Natural killer cell (primary cell): Measurements from ENCODE around the gene KIRREL3. TPM values are rescaled to one million over a fixed set of nuclear protein-coding genes. Genes with fewer than 3 reads are reported as not detected.

Source experiments
- ATAC-seq, 3 donors: fragments of 150-1000 bp in 2 of 3; fragments of 200-7000 bp in 1 of 3; cut with Tn5 transposase; 1 replicate in 1 of 3; 2 replicates in 2 of 3; pipeline ENCODE4 v1.10.0; 2021; ENCODE audit warnings: mild to moderate bottlenecking in 2 of 3, moderate library complexity in 2 of 3
- DNase-seq, 2 donors: peaks; one replicate each; pipeline versions ENCODE4 v3.0.0 to v3.0.0-alpha.2; 2013 to 2021; ENCODE audit warnings: mixed read lengths in 1 of 2
- H3K27ac ChIP-seq: one replicate; pipeline ENCODE4 v1.5.1; 2013; ENCODE audit warnings: mild to moderate bottlenecking, low read length
- H3K27me3 ChIP-seq: one replicate; pipeline ENCODE4 v1.6.1; 2013; ENCODE audit warnings: low read length; ENCODE audit not compliant: control insufficient read depth, insufficient read depth
- H3K36me3 ChIP-seq: one replicate; pipeline ENCODE4 v1.6.1; 2013; ENCODE audit warnings: low read length; ENCODE audit not compliant: control insufficient read depth, insufficient read depth
- H3K4me1 ChIP-seq: one replicate; pipeline ENCODE4 v1.6.1; 2013; ENCODE audit warnings: low read length; ENCODE audit not compliant: control insufficient read depth, insufficient read depth
- H3K4me3 ChIP-seq: one replicate; pipeline ENCODE4 v1.5.1; 2013; ENCODE audit warnings: low read length
- H3K9me3 ChIP-seq: one replicate; pipeline ENCODE4 v1.6.1; 2013; ENCODE audit warnings: low read length; ENCODE audit not compliant: control insufficient read depth, insufficient read depth
- H3K27ac Mint-ChIP-seq, 2 donors: one replicate each; pipeline ENCODE4 v1.8.0; 2022; ENCODE audit warnings: mild to moderate bottlenecking in 2 of 2, mixed read lengths in 2 of 2, moderate library complexity in 1 of 2
- H3K27me3 Mint-ChIP-seq, 2 donors: one replicate each; pipeline ENCODE4 v1.8.0; 2022; ENCODE audit warnings: low read depth in 2 of 2, mixed read lengths in 2 of 2
- H3K36me3 Mint-ChIP-seq: one replicate; pipeline ENCODE4 v1.8.0; 2022; ENCODE audit warnings: mixed read lengths
- H3K4me1 Mint-ChIP-seq, 2 donors: one replicate each; pipeline ENCODE4 v1.8.0; 2022; ENCODE audit warnings: mixed read lengths in 2 of 2
- H3K4me3 Mint-ChIP-seq: one replicate; pipeline ENCODE4 v1.8.0; 2022; ENCODE audit warnings: mild to moderate bottlenecking, moderate library complexity, mixed read lengths
- H3K9me3 Mint-ChIP-seq, 2 donors: one replicate each; pipeline ENCODE4 v1.8.0; 2022; ENCODE audit warnings: mixed read lengths in 2 of 2
- CTCF ChIP-seq: fragments of 200-600 bp; IDR thresholded peaks from one replicate; pipeline ENCODE4 v1.8.0; 2022; ENCODE audit warnings: antibody characterized with exemption
- WGBS: methylation state at CpG from one replicate; pipeline ENCODE4 v1.1.7; 2013; ENCODE audit warnings: missing lambda C conversion rate; ENCODE audit not compliant: insufficient coverage; 5-methylcytosine and 5-hydroxymethylcytosine counted together
- intact Hi-C: fragments of 100-400 bp; cut with micrococcal nuclease; formaldehyde crosslinking; loops from one replicate; pipeline ENCODE4 v1.14.2; 2022
- total RNA-seq, 4 donors: library from RNA; stranded (reverse); fragments of 120-200 nt in 1 of 4; gene quantifications; one replicate each; pipeline versions ENCODE4 v1.2.3 to v1.2.4, GENCODE V29; 2013 to 2022

Gene KIRREL3
- total RNA-seq, 3 donors from 2014 or later (not counting 1 experiment from before 2014, with no cell fraction given): not detected

GRCh38 chr11:126415669-126416420 is 584.7 kb downstream of the KIRREL3 start:
- 95% methylated on average over 19 of the region's 19 CpGs for WGBS
- Mint-ChIP-seq H3K36me3 (no peaks in the 10 kb centered on the region), H3K9me3 (no peaks in the 10 kb centered on the region), H3K27ac (peak overlapping the region; percentile 26 to 70), H3K4me3 (peak overlapping the region; percentile 65), H3K4me1 (peaks cover 9 to 30% of the 10 kb centered on the region in 2 donors), H3K27me3 (no peaks in the 10 kb centered on the region)
- intact Hi-C loops: loop anchor here (2.0 kb wide), 1 partner anchor 105 kb away; no protein-coding TSS in a partner anchor
- Histone ChIP-seq H3K4me1 (peaks cover 12% of the 10 kb centered on the region), H3K27me3 (no peaks in the 10 kb centered on the region), H3K4me3 (no peak overlapping the region), H3K36me3 (peaks cover 6% of the 10 kb centered on the region), H3K27ac (no peak overlapping the region), H3K9me3 (no peaks in the 10 kb centered on the region)
- no peak for TF ChIP-seq CTCF
- ATAC-seq (peak in 1 of 3 donors; percentile 9), DNase-seq (no peak)

GRCh38 chr11:126415128-126415527 is 585.4 kb downstream of the KIRREL3 start:
- Mint-ChIP-seq H3K9me3 (no peaks in the 10 kb centered on the region), H3K27me3 (no peaks in the 10 kb centered on the region), H3K4me3 (peak overlapping the region; percentile 6), H3K36me3 (no peaks in the 10 kb centered on the region), H3K27ac (no peak overlapping the region), H3K4me1 (peaks cover 9 to 28% of the 10 kb centered on the region in 2 donors)
- Histone ChIP-seq H3K27ac (no peak overlapping the region), H3K27me3 (no peaks in the 10 kb centered on the region), H3K4me3 (no peak overlapping the region), H3K36me3 (peaks cover 7% of the 10 kb centered on the region), H3K9me3 (no peaks in the 10 kb centered on the region), H3K4me1 (peaks cover 12% of the 10 kb centered on the region)
- ATAC-seq: no peak
- no peak for DNase-seq
- TF ChIP-seq CTCF: no peak
- 89% methylated on average over 7 of the region's 7 CpGs for WGBS
- intact Hi-C loops: no loop called here

- H3K4me1 ChIP-seq: peaks cover 12% of the 10 kb centered on the region
- intact Hi-C loops: no loop called here
- H3K4me3 Mint-ChIP-seq: peak overlapping the region; percentile 21
- no peaks in the 10 kb centered on the region for H3K36me3 Mint-ChIP-seq
- no peaks in the 10 kb centered on the region for H3K9me3 Mint-ChIP-seq
- H3K27me3 ChIP-seq: no peaks in the 10 kb centered on the region
- TF ChIP-seq CTCF: no peak
- no peaks in the 10 kb centered on the region for H3K9me3 ChIP-seq
- H3K27me3 Mint-ChIP-seq: no peaks in the 10 kb centered on the region
- no peak overlapping the region for H3K27ac Mint-ChIP-seq
- 96% methylated on average over 4 of the region's 5 CpGs for WGBS
- DNase-seq (no peak), ATAC-seq (no peak)
- H3K4me1 Mint-ChIP-seq: peaks cover 9 to 23% of the 10 kb centered on the region in 2 donors
- H3K27ac ChIP-seq: no peak overlapping the region
- peaks cover 7% of the 10 kb centered on the region for H3K36me3 ChIP-seq
- H3K4me3 ChIP-seq: no peak overlapping the region
These were observed 586.0 kb downstream of the KIRREL3 start for GRCh38 chr11:126414615-126415014.
